HEK293T (cell line): Measurements from ENCODE around the gene LIME1.

ENCODE experiments used
- CTCF ChIA-PET: fragments of 350-600 bp; formaldehyde crosslinking; extraction: SDS; loops from one replicate; lab custom pipeline; 2021; ENCODE audit warnings: antibody characterized with exemption, inconsistent platforms; lab: Yijun Ruan, JAX
- POLR2A ChIA-PET: fragments of 350-600 bp; formaldehyde crosslinking; extraction: SDS; loops from one replicate; lab custom pipeline; 2020; ENCODE audit warnings: antibody characterized with exemption, inconsistent platforms; lab: Yijun Ruan, JAX
- DNase-seq: peaks from one replicate; pipeline ENCODE4 v3.0.0; 2012; ENCODE audit warnings: mixed read lengths; ENCODE audit errors: extremely low spot score
- ARNT ChIP-seq: fragments of 450-650 bp; IDR thresholded peaks from 2 replicates; pipeline ENCODE4 v1.6.1; 2017; ENCODE audit warnings: mild to moderate bottlenecking
- BHLHE40 ChIP-seq: fragments of 450-650 bp; IDR thresholded peaks from 2 replicates; pipeline ENCODE4 v1.6.1; 2016; ENCODE audit warnings: mild to moderate bottlenecking, moderate library complexity, borderline replicate concordance
- CTBP1 ChIP-seq: fragments of 450-650 bp; IDR thresholded peaks from 2 replicates; pipeline ENCODE4 v1.6.1; 2016; ENCODE audit warnings: borderline replicate concordance
- ELF4 ChIP-seq: fragments of 450-650 bp; IDR thresholded peaks from 2 replicates; pipeline ENCODE4 v1.6.1; 2017; ENCODE audit warnings: antibody characterized with exemption
- FOXA1 ChIP-seq: fragments of 450-650 bp; IDR thresholded peaks from 2 replicates; pipeline ENCODE4 v1.6.1; 2016; ENCODE audit warnings: mild to moderate bottlenecking
- FOXK2 ChIP-seq: fragments of 450-650 bp; IDR thresholded peaks from 2 replicates; pipeline ENCODE4 v1.6.1; 2016; ENCODE audit warnings: mild to moderate bottlenecking
- FOXM1 ChIP-seq: fragments of 450-650 bp; IDR thresholded peaks from 2 replicates; pipeline ENCODE4 v1.6.1; 2017; ENCODE audit warnings: mild to moderate bottlenecking, borderline replicate concordance
- HDGF ChIP-seq: fragments of 450-650 bp; IDR thresholded peaks from 2 replicates; pipeline ENCODE4 v1.6.1; 2017; ENCODE audit warnings: antibody characterized with exemption, borderline replicate concordance
- L3MBTL2 ChIP-seq: fragments of 450-650 bp; conservative IDR thresholded peaks from 2 replicates; pipeline ENCODE4 v1.6.1; 2016; ENCODE audit warnings: mild to moderate bottlenecking
- LEF1 ChIP-seq: fragments of 450-650 bp; IDR thresholded peaks from 2 replicates; pipeline ENCODE4 v1.6.1; 2017; ENCODE audit warnings: mild to moderate bottlenecking, borderline replicate concordance
- NFRKB ChIP-seq: fragments of 450-650 bp; IDR thresholded peaks from 2 replicates; pipeline ENCODE4 v1.6.1; 2016; ENCODE audit warnings: mild to moderate bottlenecking, moderate library complexity
- SP1 ChIP-seq: fragments of 450-650 bp; IDR thresholded peaks from 2 replicates; pipeline ENCODE4 v1.6.1; 2017
- SUZ12 ChIP-seq: fragments of 450-650 bp; IDR thresholded peaks from 2 replicates; pipeline ENCODE4 v1.6.1; 2016; ENCODE audit warnings: mild to moderate bottlenecking
- TARDBP ChIP-seq: fragments of 450-650 bp; IDR thresholded peaks from 2 replicates; pipeline ENCODE4 v1.6.1; 2016
- ZNF384 ChIP-seq: fragments of 450-650 bp; IDR thresholded peaks from 2 replicates; pipeline ENCODE4 v1.6.1; 2016
- TF ChIP-seq, protein P1 (sequence below): fragments of 450-650 bp; IDR thresholded peaks from 2 replicates; pipeline ENCODE4 v1.6.1; 2016

Gene LIME1

DNA sequence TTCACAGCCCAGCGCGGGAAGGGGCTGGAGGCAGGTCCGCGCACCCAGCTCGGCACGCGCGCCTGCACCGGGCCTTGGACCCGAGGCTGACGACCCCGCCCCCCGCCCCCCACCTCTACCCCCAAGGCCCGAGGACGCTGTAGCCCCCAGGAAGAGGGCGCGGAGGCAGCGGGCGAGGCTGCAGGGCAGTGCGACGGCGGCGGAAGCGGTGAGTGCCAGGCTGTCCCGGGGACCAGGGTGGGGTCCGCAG lies 1.2 kb downstream of the LIME1 start:
- POLR2A ChIA-PET = no interaction called here
- DNase-seq = no peak
- CTCF ChIA-PET = no interaction called here
- no peak for TF ChIP-seq FOXA1
- TF ChIP-seq ARNT = no peak
- TF ChIP-seq NFRKB = no peak
- no peak for TF ChIP-seq CTBP1
- no peak for TF ChIP-seq HDGF
- no peak for TF ChIP-seq ELF4
- TF ChIP-seq TARDBP = no peak
- no peak for TF ChIP-seq L3MBTL2
- TF ChIP-seq SUZ12 = no peak
- no peak for TF ChIP-seq LEF1
- no peak for TF ChIP-seq SP1
- no peak for TF ChIP-seq BHLHE40
- no peak for TF ChIP-seq FOXK2
- no peak for TF ChIP-seq ZNF384
- no peak for TF ChIP-seq FOXM1
- TF ChIP-seq, protein P1, sequence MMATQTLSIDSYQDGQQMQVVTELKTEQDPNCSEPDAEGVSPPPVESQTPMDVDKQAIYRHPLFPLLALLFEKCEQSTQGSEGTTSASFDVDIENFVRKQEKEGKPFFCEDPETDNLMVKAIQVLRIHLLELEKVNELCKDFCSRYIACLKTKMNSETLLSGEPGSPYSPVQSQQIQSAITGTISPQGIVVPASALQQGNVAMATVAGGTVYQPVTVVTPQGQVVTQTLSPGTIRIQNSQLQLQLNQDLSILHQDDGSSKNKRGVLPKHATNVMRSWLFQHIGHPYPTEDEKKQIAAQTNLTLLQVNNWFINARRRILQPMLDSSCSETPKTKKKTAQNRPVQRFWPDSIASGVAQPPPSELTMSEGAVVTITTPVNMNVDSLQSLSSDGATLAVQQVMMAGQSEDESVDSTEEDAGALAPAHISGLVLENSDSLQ = no peak

DNA sequence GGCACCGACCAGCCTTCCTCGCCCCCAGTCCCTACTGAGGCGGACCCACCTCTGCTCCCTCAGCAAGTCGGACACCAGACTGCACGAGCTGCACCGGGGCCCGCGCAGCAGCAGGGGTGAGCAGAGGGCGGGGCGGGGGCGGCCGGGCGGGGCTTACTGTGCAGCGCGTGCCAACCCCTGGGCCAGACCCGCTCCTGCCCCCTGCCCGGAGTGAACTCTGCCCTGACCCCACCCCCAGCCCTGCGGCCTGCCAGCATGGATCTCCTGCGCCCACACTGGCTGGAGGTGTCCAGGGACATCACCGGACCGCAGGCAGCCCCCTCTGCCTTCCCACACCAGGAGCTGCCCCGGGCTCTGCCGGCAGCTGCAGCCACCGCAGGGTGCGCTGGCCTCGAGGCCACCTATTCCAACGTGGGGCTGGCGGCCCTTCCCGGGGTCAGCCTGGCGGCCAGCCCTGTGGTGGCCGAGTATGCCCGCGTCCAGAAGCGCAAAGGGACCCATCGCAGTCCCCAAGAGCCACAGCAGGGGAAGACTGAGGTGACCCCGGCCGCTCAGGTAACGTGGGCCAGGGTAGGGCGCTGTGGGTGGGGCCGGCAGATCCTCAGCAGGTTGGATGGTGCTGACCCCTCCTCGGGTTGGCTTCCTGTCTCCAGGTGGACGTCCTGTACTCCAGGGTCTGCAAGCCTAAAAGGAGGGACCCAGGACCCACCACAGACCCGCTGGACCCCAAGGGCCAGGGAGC lies 1.7 kb downstream of the LIME1 start:
- CTCF ChIA-PET = interaction anchor here (1.4 kb wide), 1 partner anchor 30 kb away, joined by 3 read pairs; the partner anchor contains the start of genes ARFRP1 and ZGPAT
- POLR2A ChIA-PET = interaction anchor here (1.0 kb wide), 1 partner anchor 30 kb away, joined by 5 read pairs; the partner anchor contains the start of genes ARFRP1 and ZGPAT

DNA sequence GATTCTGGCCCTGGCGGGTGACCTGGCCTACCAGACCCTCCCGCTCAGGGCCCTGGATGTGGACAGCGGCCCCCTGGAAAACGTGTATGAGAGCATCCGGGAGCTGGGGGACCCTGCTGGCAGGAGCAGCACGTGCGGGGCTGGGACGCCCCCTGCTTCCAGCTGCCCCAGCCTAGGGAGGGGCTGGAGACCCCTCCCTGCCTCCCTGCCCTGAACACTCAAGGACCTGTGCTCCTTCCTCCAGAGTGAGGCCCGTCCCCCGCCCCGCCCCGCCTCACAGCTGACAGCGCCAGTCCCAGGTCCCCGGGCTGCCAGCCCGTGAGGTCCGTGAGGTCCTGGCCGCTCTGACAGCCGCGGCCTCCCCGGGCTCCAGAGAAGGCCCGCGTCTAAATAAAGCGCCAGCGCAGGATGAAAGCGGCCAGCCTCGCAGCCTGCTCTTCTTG lies 2.2 kb downstream of the LIME1 start:
- POLR2A ChIA-PET = interaction anchor here (1.0 kb wide), 1 partner anchor 31 kb away, joined by 5 read pairs; the partner anchor contains the start of genes ARFRP1 and ZGPAT
- CTCF ChIA-PET = interaction anchor here (1.4 kb wide), 1 partner anchor 31 kb away, joined by 3 read pairs; the partner anchor contains the start of genes ARFRP1 and ZGPAT
- TF ChIP-seq, protein P1 = no peak
- TF ChIP-seq TARDBP = no peak
- TF ChIP-seq HDGF = no peak
- no peak for TF ChIP-seq BHLHE40
- no peak for TF ChIP-seq SP1
- no peak for TF ChIP-seq SUZ12
- no peak for TF ChIP-seq L3MBTL2
- TF ChIP-seq ZNF384 = no peak
- TF ChIP-seq ARNT = no peak
- TF ChIP-seq LEF1 = no peak
- TF ChIP-seq FOXM1 = no peak
- TF ChIP-seq NFRKB = no peak
- TF ChIP-seq ELF4 = no peak
- TF ChIP-seq CTBP1 = no peak
- no peak for TF ChIP-seq FOXA1
- TF ChIP-seq FOXK2 = no peak
- peak; percentile 45 for DNase-seq

More for the DNA sequence above, 1.7 kb downstream of the LIME1 start:
- TF ChIP-seq CTBP1 = no peak
- no peak for TF ChIP-seq ZNF384
- no peak for TF ChIP-seq ARNT
- TF ChIP-seq SUZ12 = no peak
- TF ChIP-seq FOXK2 = no peak
- no peak for TF ChIP-seq L3MBTL2
- no peak for DNase-seq

DNA sequence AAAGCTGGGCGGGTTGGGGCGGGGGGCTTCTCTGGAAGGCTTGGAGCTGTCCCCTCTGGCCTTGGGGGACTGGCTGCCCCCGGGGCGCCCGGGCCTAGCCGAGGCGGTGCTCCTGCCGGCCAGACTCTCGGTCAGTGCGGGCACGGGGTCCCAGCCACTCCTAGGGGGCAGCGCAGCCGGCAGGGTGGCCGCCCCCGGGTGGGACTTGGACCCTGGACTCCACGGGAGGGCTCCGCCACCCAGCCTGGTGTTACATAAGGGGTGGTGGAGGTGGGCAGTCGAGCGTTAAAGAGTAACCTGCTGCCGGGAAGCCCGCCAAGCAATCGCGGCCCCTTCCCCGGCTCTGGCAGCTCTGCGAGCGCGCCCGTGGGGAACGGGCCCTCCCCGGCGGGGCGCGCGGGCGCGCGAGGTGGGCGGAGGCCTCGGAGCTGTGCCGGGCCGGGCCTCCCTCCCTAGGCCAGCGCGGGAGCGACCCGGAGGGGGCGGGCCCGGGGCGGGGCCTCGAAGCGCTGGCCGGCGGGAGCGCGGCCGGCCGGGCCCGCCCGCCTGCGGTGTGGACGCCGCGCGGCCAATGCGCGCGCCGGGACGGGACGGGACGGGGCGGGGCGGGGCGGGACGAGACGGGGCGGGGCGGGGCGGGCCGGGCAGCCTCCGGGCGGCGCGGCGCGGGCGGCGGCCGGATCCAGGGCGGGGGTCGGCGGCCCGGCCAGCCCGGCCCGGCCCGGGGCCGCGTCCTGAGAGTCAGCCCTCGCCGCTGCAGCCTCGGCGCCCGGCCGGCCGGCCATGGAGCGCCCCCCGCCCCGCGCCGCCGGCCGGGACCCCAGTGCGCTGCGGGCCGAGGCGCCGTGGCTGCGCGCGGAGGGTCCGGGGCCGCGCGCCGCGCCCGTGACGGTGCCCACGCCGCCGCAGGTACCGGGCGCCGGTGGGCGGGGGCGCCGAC lies 2.9 kb downstream of the LIME1 start, which contains the start of gene SLC2A4RG:
Gene SLC2A4RG, plus strand, starts transcription at position 647 of the 940 bp plus-strand sequence. Its CDS starts 137 bp downstream, at position 784.
- TF ChIP-seq LEF1 (no peak), HDGF (no peak), CTBP1 (no peak), SUZ12 (no peak), BHLHE40 (no peak), NFRKB (no peak), FOXA1 (no peak), FOXK2 (no peak), SP1 (no peak), ZNF384 (no peak), ARNT (no peak), ELF4 (no peak), L3MBTL2 (no peak), TARDBP (no peak), FOXM1 (no peak)
- TF ChIP-seq, protein P1 = no peak
- ChIA-PET CTCF (interaction anchor here (1.4 kb wide), 1 partner anchor 31 kb away, joined by 3 read pairs; the partner anchor contains the start of genes ARFRP1 and ZGPAT), POLR2A (interaction anchor here (0.6 to 1.0 kb wide), 2 partner anchors 31 to 32 kb away, joined by 3 to 5 read pairs; partner anchors contain the start of genes ARFRP1 and ZGPAT)
- peak; percentile 94 for DNase-seq
